Endothelial cell of umbilical vein (primary cell): ENCODE results near the gene MPP3. TPM values are rescaled to one million over a fixed set of nuclear protein-coding genes. Genes with fewer than 3 reads are reported as not detected.

ENCODE experiments used
- BruUV-seq: library from RNA; stranded (reverse); fragments of 400-500 nt; replicated peaks from 2 replicates; lab custom pipeline; 2021; lab: Mats Ljungman, UMichigan
- CTCF ChIA-PET: fragments of 300-600, 350-600 bp; sonication (Branson Sonifier 250); formaldehyde crosslinking; loops from one replicate; lab custom pipeline; 2021; ENCODE audit warnings: antibody characterized with exemption, inconsistent platforms; lab: Charles Lee
- POLR2A ChIA-PET: fragments of 300-600, 350-600 bp; sonication (Branson Sonifier 250); formaldehyde crosslinking; loops from one replicate; lab custom pipeline; 2021; ENCODE audit warnings: antibody characterized with exemption, inconsistent platforms; lab: Charles Lee
- DNase-seq: peaks from one replicate; pipeline ENCODE4 v3.0.0-alpha.2; 2011; ENCODE audit warnings: low read depth, low spot score
- FAIRE-seq: peaks from 2 replicates; lab custom pipeline; 2011; peaks lifted over from hg19 to GRCh38; lab: Jason Lieb, UNC
- H2AFZ ChIP-seq: 2 replicates; pipeline ENCODE4 v1.6.0; 2012; ENCODE audit warnings: low read depth, low read length, control low read depth, inconsistent platforms
- H3K27ac ChIP-seq: 2 replicates; pipeline ENCODE4 v1.5.1; 2011; ENCODE audit warnings: low read depth, mild to moderate bottlenecking, control low read depth, low read length, moderate library complexity; ENCODE audit not compliant: insufficient read depth
- H3K27me3 ChIP-seq, 2 experiments: 2 replicates each; pipeline versions ENCODE4 v1.6.0 to v1.6.1; 2011; ENCODE audit warnings: low read length in 2 of 2, mixed read lengths in 1 of 2; ENCODE audit not compliant: control insufficient read depth in 2 of 2, insufficient read depth in 2 of 2
- H3K36me3 ChIP-seq, 2 experiments: 2 replicates in 1 of 2; 3 replicates in 1 of 2; pipeline ENCODE4 v1.5.1; 2011; ENCODE audit warnings: low read length in 2 of 2, mild to moderate bottlenecking in 1 of 2, moderate library complexity in 1 of 2; ENCODE audit not compliant: control insufficient read depth in 2 of 2, insufficient read depth in 2 of 2; ENCODE audit errors: extremely low read depth in 1 of 2
- H3K4me1 ChIP-seq: 3 replicates; pipeline ENCODE4 v1.5.1; 2011; ENCODE audit warnings: mild to moderate bottlenecking, low read length; ENCODE audit not compliant: control insufficient read depth, insufficient read depth; ENCODE audit errors: extremely low read depth
- H3K4me2 ChIP-seq: 2 replicates; pipeline ENCODE4 v1.6.1; 2011; ENCODE audit warnings: low read length, control low read depth, mixed read lengths; ENCODE audit not compliant: insufficient read depth
- H3K4me3 ChIP-seq, 3 experiments: fragments of 200-600 bp in 1 of 3; sonication (generic), shearing (Covaris generic) in 1 of 3; replicated peaks in 1 of 3; 2 replicates each; pipeline ENCODE4 v1.5.1; 2011 to 2016; ENCODE audit warnings: control low read depth in 3 of 3, low read length in 3 of 3, mild to moderate bottlenecking in 2 of 3, inconsistent platforms in 1 of 3, low read depth in 1 of 3, moderate library complexity in 1 of 3; ENCODE audit not compliant: insufficient read depth in 1 of 3
- H3K79me2 ChIP-seq: 2 replicates; pipeline ENCODE4 v1.6.0; 2012; ENCODE audit warnings: low read length, inconsistent platforms; ENCODE audit not compliant: control insufficient read depth, insufficient read depth
- H3K9ac ChIP-seq: replicated peaks from 2 replicates; pipeline ENCODE3; 2011; ENCODE audit warnings: low read length, control low read depth; ENCODE audit not compliant: insufficient read depth; ENCODE audit errors: extremely low read depth
- H3K9me1 ChIP-seq: replicated peaks from 3 replicates; pipeline ENCODE4 v1.6.0; 2011; ENCODE audit warnings: mild to moderate bottlenecking, low read length; ENCODE audit not compliant: control insufficient read depth, insufficient read depth; ENCODE audit errors: extremely low read depth
- H3K9me3 ChIP-seq: replicated peaks from 2 replicates; pipeline ENCODE4 v1.5.1; 2012; ENCODE audit warnings: low read length, inconsistent platforms; ENCODE audit not compliant: control insufficient read depth, insufficient read depth
- H4K20me1 ChIP-seq: replicated peaks from 2 replicates; pipeline ENCODE3; 2011; ENCODE audit warnings: mild to moderate bottlenecking, low read length; ENCODE audit not compliant: control insufficient read depth, insufficient read depth; ENCODE audit errors: extremely low read depth
- EZH2 ChIP-seq: IDR thresholded peaks from 2 replicates; pipeline ENCODE4 v1.6.1; 2012; ENCODE audit warnings: borderline replicate concordance, low read depth, mild to moderate bottlenecking, moderate library complexity, low read length, inconsistent platforms; ENCODE audit not compliant: severe bottlenecking
- FOS ChIP-seq: IDR thresholded peaks from 2 replicates; pipeline ENCODE4 v1.6.1; 2011; ENCODE audit warnings: mild to moderate bottlenecking, low read length, moderate library complexity, borderline replicate concordance; ENCODE audit not compliant: insufficient read depth
- GATA2 ChIP-seq: IDR thresholded peaks from 2 replicates; pipeline ENCODE4 v1.7.0; 2011; ENCODE audit warnings: low read depth, mild to moderate bottlenecking, moderate library complexity, mixed read lengths, low read length; ENCODE audit not compliant: insufficient read length, insufficient read depth
- JUN ChIP-seq: IDR thresholded peaks from 2 replicates; pipeline ENCODE4 v1.6.1; 2011; ENCODE audit warnings: borderline replicate concordance, low read depth; ENCODE audit not compliant: insufficient read length, insufficient read depth
- MYC ChIP-seq: IDR thresholded peaks from one replicate; pipeline ENCODE4 v1.6.1; 2011; ENCODE audit warnings: mild to moderate bottlenecking, low read depth, low read length
- POLR2A ChIP-seq: IDR thresholded peaks from 2 replicates; pipeline ENCODE4 v1.6.1; 2012; ENCODE audit warnings: low read depth, mild to moderate bottlenecking, control low read depth, low read length
- POLR2AphosphoS5 ChIP-seq: IDR thresholded peaks from 2 replicates; pipeline ENCODE4 v1.6.1; 2012; ENCODE audit warnings: low read depth, mild to moderate bottlenecking, control low read depth, low read length, moderate library complexity; ENCODE audit not compliant: insufficient read depth
- dilution Hi-C: fragments of 300-500 bp; cut with MboI; formaldehyde crosslinking; loops from one replicate; pipeline ENCODE4 v1.15.0; 2019; ENCODE audit warnings: low sequenced_read_pairs; ENCODE audit not compliant: extremely low pct_ligation_motif_present
- intact Hi-C: fragments of 100-400 bp; cut with micrococcal nuclease; formaldehyde crosslinking; loops from one replicate; pipeline ENCODE4 v1.10.0; 2022
- polyA plus RNA-seq, 4 experiments: library from polyadenylated mRNA; depleted of rRNA in 3 of 4; stranded (reverse) in 3 of 4; unstranded in 1 of 4; fragments of >200 nt; gene quantifications; 2 replicates each; pipeline versions ENCODE4 v1.2.1 to v1.2.3, GENCODE V29; 2011 to 2012; ENCODE audit warnings: missing spikeins in 1 of 4
- total RNA-seq: library from RNA; stranded (reverse); gene quantifications from 2 replicates; pipeline ENCODE4 v1.2.3, GENCODE V29; 2021
- TF ChIP-seq, protein P1 (sequence below), 2 donors: IDR thresholded peaks; 1 replicate in 1 of 2; 2 replicates in 1 of 2; pipeline ENCODE4 v1.5.1; 2011; ENCODE audit warnings: low read length in 2 of 2, mild to moderate bottlenecking in 2 of 2, moderate library complexity in 2 of 2, control low read depth in 1 of 2, inconsistent platforms in 1 of 2, low read depth in 1 of 2; ENCODE audit not compliant: insufficient read depth in 1 of 2; ENCODE audit errors: extremely low read depth in 1 of 2
- TF ChIP-seq, protein P2 (sequence below): IDR thresholded peaks from 2 replicates; pipeline ENCODE4 v1.6.1; 2011; ENCODE audit not compliant: insufficient read depth, insufficient read length

The MPP3 gene
- total and polyA plus RNA-seq, 2 donors (not counting 3 experiments of a cell fraction or from before 2014, with no cell fraction given), result 6.1 to 11.3 TPM

DNA sequence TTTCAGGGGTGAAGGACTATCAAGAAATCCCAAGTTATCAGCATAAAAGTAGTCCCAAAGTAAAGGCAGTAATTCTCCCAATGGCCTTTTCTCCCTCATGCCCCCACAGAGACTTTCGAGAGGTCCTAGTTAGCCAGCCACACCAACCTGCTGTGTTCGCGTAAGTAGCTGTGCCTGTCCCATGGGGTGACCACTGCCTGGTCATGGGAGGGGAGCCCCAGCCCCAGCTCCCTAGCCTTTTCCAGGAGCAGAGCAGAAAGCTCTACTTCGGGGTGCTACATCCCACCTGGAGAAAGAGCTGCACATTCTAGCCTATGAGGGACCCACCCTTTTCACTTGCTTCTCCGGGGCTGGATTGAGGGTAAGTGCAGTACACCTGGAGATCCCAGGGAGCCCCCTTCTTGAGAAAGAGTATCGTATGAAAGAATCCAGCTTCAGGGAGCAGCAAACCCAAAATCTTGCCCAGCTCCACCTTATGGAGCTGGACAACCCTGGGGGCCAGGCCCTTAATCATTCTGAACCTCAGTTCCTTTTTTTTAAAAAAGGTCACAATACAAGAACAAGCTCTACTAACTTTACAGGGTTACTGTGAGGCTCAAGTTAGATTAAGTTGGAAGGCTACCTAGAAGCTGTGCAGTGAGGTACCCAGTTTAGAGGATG lies 65.8 kb downstream of the MPP3 start:
- TF ChIP-seq FOS, result no peak
- no peak for TF ChIP-seq EZH2
- TF ChIP-seq JUN, result no peak
- TF ChIP-seq MYC, result no peak
- no peak for TF ChIP-seq POLR2AphosphoS5
- TF ChIP-seq POLR2A, result no peak
- no peak for TF ChIP-seq GATA2
- TF ChIP-seq, protein P1, sequence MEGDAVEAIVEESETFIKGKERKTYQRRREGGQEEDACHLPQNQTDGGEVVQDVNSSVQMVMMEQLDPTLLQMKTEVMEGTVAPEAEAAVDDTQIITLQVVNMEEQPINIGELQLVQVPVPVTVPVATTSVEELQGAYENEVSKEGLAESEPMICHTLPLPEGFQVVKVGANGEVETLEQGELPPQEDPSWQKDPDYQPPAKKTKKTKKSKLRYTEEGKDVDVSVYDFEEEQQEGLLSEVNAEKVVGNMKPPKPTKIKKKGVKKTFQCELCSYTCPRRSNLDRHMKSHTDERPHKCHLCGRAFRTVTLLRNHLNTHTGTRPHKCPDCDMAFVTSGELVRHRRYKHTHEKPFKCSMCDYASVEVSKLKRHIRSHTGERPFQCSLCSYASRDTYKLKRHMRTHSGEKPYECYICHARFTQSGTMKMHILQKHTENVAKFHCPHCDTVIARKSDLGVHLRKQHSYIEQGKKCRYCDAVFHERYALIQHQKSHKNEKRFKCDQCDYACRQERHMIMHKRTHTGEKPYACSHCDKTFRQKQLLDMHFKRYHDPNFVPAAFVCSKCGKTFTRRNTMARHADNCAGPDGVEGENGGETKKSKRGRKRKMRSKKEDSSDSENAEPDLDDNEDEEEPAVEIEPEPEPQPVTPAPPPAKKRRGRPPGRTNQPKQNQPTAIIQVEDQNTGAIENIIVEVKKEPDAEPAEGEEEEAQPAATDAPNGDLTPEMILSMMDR (IDR thresholded peaks at IDR 0.05; ENCODE audit: extremely low read depth in 1 of 2, insufficient read depth in 1 of 2, low read depth in 1 of 2, low read length in 2 of 2), result no peak
- TF ChIP-seq, protein P2, sequence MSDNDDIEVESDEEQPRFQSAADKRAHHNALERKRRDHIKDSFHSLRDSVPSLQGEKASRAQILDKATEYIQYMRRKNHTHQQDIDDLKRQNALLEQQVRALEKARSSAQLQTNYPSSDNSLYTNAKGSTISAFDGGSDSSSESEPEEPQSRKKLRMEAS, result no peak
- Histone ChIP-seq H3K9ac (no peak overlapping the region), H3K27ac (no peak overlapping the region), H3K79me2 (no peaks in the 10 kb centered on the region), H3K27me3 (no peaks in the 10 kb centered on the region), H3K9me3 (no peaks in the 10 kb centered on the region), H3K4me3 (no peak overlapping the region), H2AFZ (no peak overlapping the region), H3K36me3 (peaks cover 3 to 16% of the 10 kb centered on the region in 2 experiments), H3K4me1 (peaks cover 2% of the 10 kb centered on the region), H3K9me1 (no peaks in the 10 kb centered on the region), H3K4me2 (no peak overlapping the region), H4K20me1 (no peaks in the 10 kb centered on the region)
- POLR2A ChIA-PET, result no interaction called here
- DNase-seq (no peak), FAIRE-seq (no peak)
- dilution Hi-C loops, result loop anchor here (5.0 kb wide), 1 partner anchor 65 kb away; no protein-coding TSS in a partner anchor
- CTCF ChIA-PET, result interaction anchor here (0.6 to 3.2 kb wide), 32 partner anchors 8 to 280 kb away, joined by 3 to 55 read pairs (median 4); partner anchors contain the start of genes CD300LG and DUSP3
- intact Hi-C loops, result no loop called here
- BruUV-seq, result no TSS peak
